ENCODE measurements around the gene DUS1L.

Gene DUS1L

DNA sequence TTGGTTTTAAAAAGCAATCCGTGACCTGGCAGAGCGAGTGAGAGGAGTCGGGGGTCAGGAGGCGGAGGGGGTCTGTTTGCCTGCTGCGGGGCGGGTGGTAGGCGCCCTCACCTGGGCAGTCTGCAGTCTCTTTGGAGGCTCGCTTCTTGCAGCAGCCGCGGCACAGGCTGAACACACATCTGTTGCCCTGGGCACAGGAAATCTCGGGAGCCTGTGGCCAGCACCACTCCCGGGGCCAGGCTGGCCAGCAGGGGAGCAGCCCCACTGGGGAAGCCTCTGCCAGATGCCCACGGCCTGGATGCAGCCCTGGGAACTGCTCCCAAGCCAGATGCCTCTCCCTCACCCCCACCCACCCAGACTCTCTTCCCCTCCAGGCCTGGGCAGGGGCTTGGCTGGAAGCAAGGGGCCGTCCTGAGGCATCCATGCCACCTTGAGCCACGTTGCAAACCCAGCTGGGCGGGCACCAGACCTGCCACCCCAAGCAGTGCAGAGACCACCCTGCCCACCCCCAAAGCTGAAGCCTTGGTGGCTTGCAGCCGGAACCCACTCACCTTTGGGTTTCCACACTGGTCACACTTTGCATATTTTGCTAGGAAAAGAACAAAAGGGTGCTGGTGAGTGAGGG, 7.3 kb downstream of the DUS1L start:
- DNase-seq: no peak
- no peaks in the 10 kb centered on the region for H3K27me3 ChIP-seq
- intact Hi-C loops (cut with DNase I; ENCODE audit: low total_unique reads): no loop called here

DNA sequence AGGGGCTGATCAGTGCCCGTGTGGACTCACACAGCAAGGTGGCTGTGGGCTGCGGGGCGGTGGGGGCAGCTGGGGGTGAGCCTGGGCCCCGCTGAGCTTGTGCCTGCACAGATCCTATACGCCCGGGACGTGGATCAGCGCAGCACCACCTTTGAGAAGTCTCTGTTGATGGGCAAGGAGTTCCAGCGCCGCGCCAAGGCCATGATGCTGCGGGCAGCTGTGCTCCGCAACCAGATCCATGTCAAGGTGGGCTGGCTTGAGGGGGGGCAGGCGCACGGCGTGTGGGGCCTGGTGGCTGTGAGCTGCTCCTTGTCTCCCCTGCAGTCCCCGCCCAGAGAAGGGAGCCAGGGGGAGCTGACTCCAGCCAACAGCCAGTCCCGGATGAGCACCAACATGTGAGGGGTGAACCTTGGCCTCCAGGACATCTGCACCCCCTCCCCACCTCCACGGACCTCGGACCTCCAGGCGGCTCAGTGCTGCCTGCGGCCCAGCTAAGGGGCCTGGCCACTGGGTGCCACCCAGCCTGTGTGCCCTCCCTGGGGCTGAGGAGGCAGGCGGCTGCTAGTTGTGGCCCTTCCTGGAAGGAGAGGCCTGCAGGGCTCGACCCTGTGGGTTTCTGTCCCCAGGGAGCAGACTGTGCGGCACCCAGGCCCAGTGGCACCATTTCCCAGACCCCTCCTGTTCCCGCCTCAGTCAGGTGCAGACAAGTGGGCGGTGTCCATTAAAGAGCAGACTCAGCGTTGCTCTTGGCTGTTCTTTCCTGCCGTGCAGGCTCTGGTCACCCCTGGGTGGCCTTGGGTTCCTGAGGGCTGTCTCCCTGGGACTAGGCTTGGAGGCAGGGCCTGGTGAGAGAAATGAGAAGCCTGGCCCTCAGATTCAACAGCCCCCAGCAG, 8.6 kb downstream of the DUS1L start:
- DNase-seq: no peak
- Histone ChIP-seq H3K36me3 (peaks cover 39 to 89% (median 77%) of the 10 kb centered on the region in 3 donors), H3K4me1 (peaks cover 6 to 26% (median 18%) of the 10 kb centered on the region in 4 donors), H3K4me3 (no peak overlapping the region), H3K9me3 (no peaks in the 10 kb centered on the region), H3K27ac (no peak overlapping the region), H3K27me3 (no peaks in the 10 kb centered on the region)
- TF ChIP-seq, protein P1, sequence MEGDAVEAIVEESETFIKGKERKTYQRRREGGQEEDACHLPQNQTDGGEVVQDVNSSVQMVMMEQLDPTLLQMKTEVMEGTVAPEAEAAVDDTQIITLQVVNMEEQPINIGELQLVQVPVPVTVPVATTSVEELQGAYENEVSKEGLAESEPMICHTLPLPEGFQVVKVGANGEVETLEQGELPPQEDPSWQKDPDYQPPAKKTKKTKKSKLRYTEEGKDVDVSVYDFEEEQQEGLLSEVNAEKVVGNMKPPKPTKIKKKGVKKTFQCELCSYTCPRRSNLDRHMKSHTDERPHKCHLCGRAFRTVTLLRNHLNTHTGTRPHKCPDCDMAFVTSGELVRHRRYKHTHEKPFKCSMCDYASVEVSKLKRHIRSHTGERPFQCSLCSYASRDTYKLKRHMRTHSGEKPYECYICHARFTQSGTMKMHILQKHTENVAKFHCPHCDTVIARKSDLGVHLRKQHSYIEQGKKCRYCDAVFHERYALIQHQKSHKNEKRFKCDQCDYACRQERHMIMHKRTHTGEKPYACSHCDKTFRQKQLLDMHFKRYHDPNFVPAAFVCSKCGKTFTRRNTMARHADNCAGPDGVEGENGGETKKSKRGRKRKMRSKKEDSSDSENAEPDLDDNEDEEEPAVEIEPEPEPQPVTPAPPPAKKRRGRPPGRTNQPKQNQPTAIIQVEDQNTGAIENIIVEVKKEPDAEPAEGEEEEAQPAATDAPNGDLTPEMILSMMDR (IDR thresholded peaks at IDR 0.05): no peak
- intact Hi-C loops (cut with DNase I; ENCODE audit: low total_unique reads): no loop called here

More for the DNA sequence above, 7.3 kb downstream of the DUS1L start:
- Histone ChIP-seq H3K36me3 (peaks cover 45 to 100% (median 86%) of the 10 kb centered on the region in 3 donors), H3K9me3 (no peaks in the 10 kb centered on the region), H3K4me3 (no peak overlapping the region), H3K4me1 (peaks cover 0 to 13% (median 7%) of the 10 kb centered on the region in 4 donors), H3K27ac (no peak overlapping the region)
- TF ChIP-seq, protein P1 (IDR thresholded peaks at IDR 0.05): no peak

DNA sequence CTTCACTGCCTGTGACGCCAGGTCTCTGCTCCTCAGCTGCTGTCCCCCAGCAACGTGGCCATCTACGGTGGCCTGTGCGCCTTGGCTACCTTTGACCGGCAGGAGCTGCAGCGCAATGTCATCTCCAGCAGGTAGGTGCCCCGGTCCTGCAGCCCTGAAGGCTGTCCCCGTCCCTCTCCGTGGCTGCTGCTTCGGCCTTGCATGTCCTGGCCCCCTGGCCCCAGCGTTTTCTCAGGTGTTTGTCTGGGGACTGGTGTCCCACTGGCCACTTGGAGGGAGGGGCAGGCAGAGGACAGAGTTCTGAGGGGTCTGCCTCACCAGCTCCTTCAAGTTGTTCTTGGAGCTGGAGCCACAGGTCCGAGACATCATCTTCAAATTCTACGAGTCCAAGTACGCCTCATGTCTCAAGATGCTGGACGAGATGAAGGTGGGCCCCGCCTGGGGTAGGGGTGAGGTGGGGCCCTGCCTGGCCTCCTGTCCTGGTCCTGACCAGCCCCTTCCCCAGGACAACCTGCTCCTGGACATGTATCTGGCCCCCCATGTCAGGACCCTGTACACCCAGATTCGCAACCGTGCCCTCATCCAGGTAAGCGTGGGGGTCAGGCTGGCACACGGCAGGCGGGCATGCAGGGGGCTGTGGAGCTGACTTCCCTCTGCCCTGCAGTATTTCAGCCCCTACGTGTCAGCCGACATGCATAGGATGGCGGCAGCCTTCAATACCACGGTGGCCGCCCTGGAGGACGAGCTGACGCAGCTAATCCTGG, 9.5 kb downstream of the DUS1L start:
- Histone ChIP-seq H3K9me3 (no peaks in the 10 kb centered on the region), H3K36me3 (peaks cover 37 to 81% (median 68%) of the 10 kb centered on the region in 3 donors), H3K4me1 (peaks cover 6 to 26% (median 19%) of the 10 kb centered on the region in 4 donors), H3K27me3 (no peaks in the 10 kb centered on the region), H3K27ac (no peak overlapping the region), H3K4me3 (no peak overlapping the region)
- no peak for DNase-seq
- intact Hi-C loops (cut with DNase I; ENCODE audit: low total_unique reads): no loop called here
- TF ChIP-seq, protein P1 (IDR thresholded peaks at IDR 0.05): no peak

DNA sequence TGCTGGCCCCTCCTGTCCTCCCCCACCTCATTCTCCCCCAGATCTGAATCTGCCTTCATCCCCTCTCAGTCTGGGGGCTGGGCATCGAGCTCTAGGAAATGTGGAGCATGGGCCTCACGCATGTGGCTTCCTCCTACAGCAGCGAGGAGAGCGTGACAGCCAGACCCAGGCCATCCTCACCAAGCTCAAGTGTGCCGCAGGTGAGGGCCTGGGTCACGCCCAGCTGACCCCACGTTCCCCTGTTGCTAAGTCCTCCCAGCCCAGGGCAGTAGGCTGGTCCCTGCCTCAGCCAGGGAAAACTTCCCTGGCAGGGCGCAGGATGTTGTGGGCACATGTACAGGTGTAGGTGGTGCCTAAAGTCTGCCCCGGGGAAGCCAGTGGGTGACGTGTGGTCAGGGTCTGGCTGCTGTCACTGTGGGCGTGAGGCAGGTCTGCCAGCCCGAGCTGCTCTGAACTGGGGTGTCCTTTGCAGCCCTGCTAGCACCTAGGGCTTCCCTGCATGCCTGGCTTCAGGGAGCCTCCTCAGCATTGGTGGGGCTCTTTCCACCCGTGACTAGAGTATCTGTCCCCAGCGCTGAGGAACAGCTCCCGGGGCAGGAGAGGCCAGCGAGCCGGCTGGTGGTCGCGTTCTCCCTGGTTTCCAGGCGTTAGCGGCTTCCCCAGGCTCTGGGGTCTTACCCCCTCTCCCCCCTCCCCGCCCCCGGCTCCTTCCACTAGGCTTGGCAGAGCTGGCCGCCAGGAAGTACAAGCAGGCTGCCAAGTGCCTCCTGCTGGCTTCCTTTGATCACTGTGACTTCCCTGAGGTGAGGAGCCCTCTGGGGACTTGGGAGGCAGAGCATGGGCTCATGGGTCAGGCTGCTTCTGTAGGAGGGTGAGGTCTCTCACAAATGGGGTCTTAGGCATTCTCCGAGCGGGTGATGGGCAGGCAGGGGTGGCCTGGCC, 10.3 kb downstream of the DUS1L start:
- H3K27ac ChIP-seq: no peak overlapping the region
- H3K27me3 ChIP-seq: no peaks in the 10 kb centered on the region
- intact Hi-C loops (cut with DNase I; ENCODE audit: low total_unique reads): no loop called here
- H3K36me3 ChIP-seq: peaks cover 29 to 75% (median 60%) of the 10 kb centered on the region in 3 donors
- H3K9me3 ChIP-seq: no peaks in the 10 kb centered on the region
- TF ChIP-seq, protein P1 (IDR thresholded peaks at IDR 0.05): no peak
- H3K4me1 ChIP-seq: peaks cover 6 to 34% (median 26%) of the 10 kb centered on the region in 4 donors
- H3K4me3 ChIP-seq: no peak overlapping the region
- DNase-seq: no peak

Measured in tibial artery (tissue), 4 donors.